GM12878 (cell line): ENCODE results near the gene NECAB2. TPM values are rescaled to one million over a fixed set of nuclear protein-coding genes. Genes with fewer than 3 reads are reported as not detected.

Source experiments
- ATAC-seq: fragments of 200-7000 bp; cut with Tn5 transposase; 3 replicates; pipeline ENCODE4 v1.9.1; 2020; ENCODE audit warnings: mild to moderate bottlenecking, moderate library complexity
- BruUV-seq: library from RNA; stranded (reverse); fragments of 400-500 nt; replicated peaks from 2 replicates; lab custom pipeline; 2021; lab: Mats Ljungman, UMichigan
- CTCF ChIA-PET: fragments of 300-600 bp; sonication (Branson Sonifier 250); formaldehyde crosslinking; extraction: SDS; loops from one replicate; lab custom pipeline; 2021; ENCODE audit warnings: inconsistent platforms; lab: Yijun Ruan, JAX
- POLR2A ChIA-PET: fragments of 350-600 bp; formaldehyde crosslinking; extraction: SDS; loops from one replicate; lab custom pipeline; 2021; ENCODE audit warnings: inconsistent platforms; lab: Charles Lee
- RAD21 ChIA-PET: fragments of 300-600 bp; sonication (Branson Sonifier 250); formaldehyde crosslinking; loops from one replicate; lab custom pipeline; 2023; ENCODE audit warnings: antibody characterized with exemption; ENCODE audit not compliant: unreplicated experiment; lab: Charles Lee
- SMC1A ChIA-PET: fragments of 300-600 bp; sonication (Branson Sonifier 250); formaldehyde crosslinking; loops from one replicate; lab custom pipeline; 2023; ENCODE audit not compliant: unreplicated experiment, uncharacterized antibody; lab: Charles Lee
- DNase-seq: peaks from one replicate; pipeline ENCODE4 v3.0.0-alpha.2; 2011; ENCODE audit warnings: low read depth, low spot score
- FAIRE-seq: peaks from 3 replicates; lab custom pipeline; 2011; peaks lifted over from hg19 to GRCh38; lab: Jason Lieb, UNC
- H2AFZ ChIP-seq: 2 replicates; pipeline ENCODE4 v1.6.0; 2011; ENCODE audit warnings: low read depth, low read length, control low read depth; ENCODE audit not compliant: control insufficient read depth
- H3K27ac ChIP-seq: 2 replicates; pipeline ENCODE4 v1.5.1; 2011; ENCODE audit warnings: control low read depth; ENCODE audit not compliant: control insufficient read depth, insufficient read depth
- H3K27me3 ChIP-seq, 2 experiments: replicated peaks in 1 of 2; 2 replicates each; pipeline versions ENCODE4 v1.6.0 to v1.6.1; 2011; ENCODE audit warnings: low read length in 1 of 2; ENCODE audit not compliant: control insufficient read depth in 2 of 2, insufficient read depth in 2 of 2
- H3K36me3 ChIP-seq, 2 experiments: 2 replicates each; pipeline ENCODE4 v1.5.1; 2011; ENCODE audit warnings: low read length in 1 of 2; ENCODE audit not compliant: control insufficient read depth in 2 of 2, insufficient read depth in 2 of 2
- H3K4me1 ChIP-seq: 2 replicates; pipeline ENCODE4 v1.6.1; 2011; ENCODE audit warnings: mild to moderate bottlenecking, low read length, moderate library complexity, mixed read lengths; ENCODE audit not compliant: control insufficient read depth, insufficient read depth
- H3K4me2 ChIP-seq: 2 replicates; pipeline ENCODE4 v1.6.0; 2011; ENCODE audit warnings: control low read depth; ENCODE audit not compliant: control insufficient read depth, insufficient read depth
- H3K4me3 ChIP-seq: fragments of 200-600 bp; sonication (generic); 2 replicates; pipeline ENCODE4 v1.5.1; 2016
- H3K79me2 ChIP-seq: 2 replicates; pipeline ENCODE4 v1.6.0; 2011; ENCODE audit warnings: low read length; ENCODE audit not compliant: control insufficient read depth, insufficient read depth
- H3K9ac ChIP-seq: 2 replicates; pipeline ENCODE4 v1.8.0; 2011; ENCODE audit warnings: low read length, control low read depth, mixed read lengths; ENCODE audit not compliant: control insufficient read depth, insufficient read depth
- H3K9me3 ChIP-seq: replicated peaks from 3 replicates; pipeline ENCODE4 v1.5.1; 2011; ENCODE audit warnings: mild to moderate bottlenecking, low read length; ENCODE audit not compliant: control insufficient read depth, insufficient read depth
- H4K20me1 ChIP-seq: 2 replicates; pipeline ENCODE4 v1.6.0; 2011; ENCODE audit not compliant: control insufficient read depth, insufficient read depth
- ASH2L ChIP-seq: fragments of 300-600, 200-600 bp; sonication (generic); IDR thresholded peaks from 2 replicates; pipeline ENCODE4 v1.6.1; 2017; ENCODE audit warnings: low read depth, mild to moderate bottlenecking, borderline replicate concordance
- CHD4 ChIP-seq: fragments of 200-600 bp; sonication (generic); IDR thresholded peaks from 2 replicates; pipeline ENCODE4 v1.6.1; 2016; ENCODE audit warnings: mild to moderate bottlenecking
- CTCF ChIP-seq, 3 experiments: IDR thresholded peaks in 2 of 3; conservative IDR thresholded peaks in 1 of 3; 2 replicates each; pipeline ENCODE4 v1.5.1; 2011; ENCODE audit warnings: low read depth in 3 of 3, low read length in 3 of 3, mild to moderate bottlenecking in 3 of 3, control low read depth in 2 of 3, moderate library complexity in 2 of 3, inconsistent platforms in 1 of 3, mixed read lengths in 1 of 3; ENCODE audit not compliant: control insufficient read depth in 2 of 3, insufficient read depth in 1 of 3; ENCODE audit errors: extremely low read depth in 1 of 3
- ELK1 ChIP-seq: IDR thresholded peaks from 2 replicates; pipeline ENCODE4 v1.6.1; 2012; ENCODE audit warnings: low read depth, low read length, improper control_type of control experiment
- IKZF2 ChIP-seq, 2 experiments: fragments of 450-650 bp; IDR thresholded peaks; 2 replicates each; pipeline ENCODE4 v1.6.1; 2017; ENCODE audit warnings: mild to moderate bottlenecking in 2 of 2, moderate library complexity in 2 of 2
- NRF1 ChIP-seq: conservative IDR thresholded peaks from 2 replicates; pipeline ENCODE4 v1.6.1; 2011; ENCODE audit warnings: mild to moderate bottlenecking, low read depth, low read length, improper control_type of control experiment
- POLR2A ChIP-seq: IDR thresholded peaks from 2 replicates; pipeline ENCODE4 v1.6.1; 2011; ENCODE audit warnings: low read depth, mild to moderate bottlenecking, low read length
- ZNF24 ChIP-seq: fragments of 450-650 bp; IDR thresholded peaks from 2 replicates; pipeline ENCODE4 v1.6.1; 2017; ENCODE audit warnings: antibody characterized with exemption, mild to moderate bottlenecking
- ZNF687 ChIP-seq: fragments of 450-650 bp; IDR thresholded peaks from 2 replicates; pipeline ENCODE4 v1.6.1; 2017; ENCODE audit warnings: mild to moderate bottlenecking, moderate library complexity
- WGBS: methylation state at CpG from one replicate; pipeline ENCODE4 v1.1.6; 2016; ENCODE audit warnings: low lambda C conversion rate; ENCODE audit not compliant: insufficient replicate concordance, insufficient coverage; ENCODE audit errors: missing lambda C conversion rate; 5-methylcytosine and 5-hydroxymethylcytosine counted together
- in situ Hi-C: fragments of 300-500 bp; cut with MboI; formaldehyde crosslinking; loops from 9 replicates; pipeline ENCODE4 v1.14.3; 2018; ENCODE audit warnings: mixed read lengths
- intact Hi-C: fragments of 100-400 bp; cut with micrococcal nuclease; formaldehyde crosslinking; loops from one replicate; pipeline ENCODE4 v1.14.2; 2022; ENCODE audit not compliant: unreplicated experiment
- polyA plus RNA-seq, 11 experiments: library from polyadenylated mRNA; depleted of rRNA in 4 of 11; unstranded in 6 of 11; stranded (reverse) in 5 of 11; fragments of >200 nt; fragmentation: Nextera tagmentation in 4 of 11; fragmentation: Illumina TruSeq in 1 of 11; extraction: Ambion mirVana in 4 of 11; extraction: Trizol in 1 of 11; gene quantifications; 1 replicate in 1 of 11; 2 replicates in 10 of 11; pipeline versions ENCODE4 v1.2.1 to v1.2.3, GENCODE V29; 2011 to 2016; ENCODE audit warnings: inconsistent platforms in 2 of 11, missing spikeins in 2 of 11, low read depth in 1 of 11
- total RNA-seq, 4 experiments: library from RNA; depleted of rRNA in 3 of 4; stranded (reverse); fragments of >200 nt in 3 of 4; fragmentation: Illumina TruSeq in 1 of 4; extraction: Trizol in 1 of 4; gene quantifications; 2 replicates each; pipeline versions ENCODE4 v1.2.1 to v1.2.3, GENCODE V29; 2013 to 2021

NECAB2 gene
- total and polyA plus RNA-seq, 10 of the 15 experiments (the other 5 are each of a cell fraction or from before 2014, with no cell fraction given), result not detected

DNA sequence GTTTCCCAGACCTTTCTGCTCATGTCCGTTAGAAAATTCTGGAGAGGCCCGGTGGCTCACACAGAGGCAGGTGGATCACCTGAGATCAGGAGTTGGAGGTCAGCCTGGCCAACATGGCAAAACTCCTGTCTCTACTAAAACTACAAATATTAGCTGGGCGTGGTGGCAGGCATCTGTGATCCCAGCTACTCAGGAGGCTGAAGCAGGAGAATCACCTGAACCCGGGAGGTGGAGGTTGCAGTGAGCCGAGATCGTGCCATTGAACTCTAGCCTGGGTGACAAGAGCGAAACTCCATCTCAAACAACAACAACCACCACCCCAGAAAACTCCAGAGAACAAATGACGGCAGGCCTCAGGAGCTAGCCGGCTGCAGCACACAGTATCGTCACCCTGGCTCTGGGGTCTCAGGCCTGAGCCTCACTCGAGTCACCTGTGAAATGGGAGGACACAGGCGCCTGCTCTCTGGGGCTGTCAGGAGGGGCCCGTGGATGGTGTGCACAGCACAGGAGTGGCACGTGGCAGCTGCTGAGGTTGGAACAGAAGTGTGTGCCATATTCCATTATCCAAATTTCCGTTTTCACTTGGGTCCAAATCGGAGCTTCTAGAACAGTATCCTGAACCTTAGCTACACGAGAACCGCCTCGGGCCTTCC lies 77.9 kb downstream of the NECAB2 start:
- no peak for FAIRE-seq

More for the DNA sequence above, 77.9 kb downstream of the NECAB2 start:
- H3K79me2 ChIP-seq, result no peaks in the 10 kb centered on the region
- H4K20me1 ChIP-seq, result no peaks in the 10 kb centered on the region
- 83% methylated on average over 19 of the region's 19 CpGs for WGBS
- ATAC-seq, result no peak
- H3K4me2 ChIP-seq, result no peak overlapping the region
- no peaks in the 10 kb centered on the region; a peak in 1 of 4 replicates for H3K36me3 ChIP-seq
- POLR2A ChIA-PET, result no interaction called here
- no peak overlapping the region for H3K4me3 ChIP-seq
- in situ Hi-C loops (no loop called here), intact Hi-C loops (no loop called here)
- CTCF ChIA-PET, result interaction anchor here (0.6 to 1.5 kb wide), 2 partner anchors 17 to 54 kb away, joined by 3 to 4 read pairs; no protein-coding TSS in a partner anchor
- no peaks in the 10 kb centered on the region for H3K4me1 ChIP-seq
- no peak overlapping the region for H3K27ac ChIP-seq
- RAD21 ChIA-PET, result no interaction called here
- no TSS peak for BruUV-seq
- TF ChIP-seq POLR2A, result no peak
- TF ChIP-seq NRF1, result no peak
- no peak for TF ChIP-seq ZNF687
- no peak for TF ChIP-seq ASH2L
- TF ChIP-seq ZNF24, result no peak
- no peak for TF ChIP-seq ELK1
- no peak for TF ChIP-seq IKZF2 (IDR thresholded peaks at IDR 0.05)
- TF ChIP-seq CHD4, result no peak
- TF ChIP-seq CTCF (IDR thresholded peaks at IDR 0.05 in 2 of 3, conservative IDR thresholded peaks at IDR 0.05 in 1 of 3; ENCODE audit: control insufficient read depth in 2 of 3, extremely low read depth in 1 of 3, insufficient read depth in 1 of 3, low read depth in 3 of 3, low read length in 3 of 3), result no peak
- SMC1A ChIA-PET, result no interaction called here
- no peaks in the 10 kb centered on the region; a peak in 3 of 4 replicates for H3K27me3 ChIP-seq
- no peak overlapping the region for H3K9ac ChIP-seq
- no peak for DNase-seq
- no peak overlapping the region for H2AFZ ChIP-seq
- no peaks in the 10 kb centered on the region for H3K9me3 ChIP-seq
